Nucleus accumbens (tissue), 56 donors: ENCODE data around the gene SCGB3A2.
A peak's percentile ranks its signal among the peaks of the same experiment; 100 is the strongest.
"Not testable (repeated sequence)": the region's sequence is repeated elsewhere in the genome, so short reads cannot be mapped to it uniquely, and the experiment has no call there.

ENCODE experiments used
- DNase-seq, 56 donors: peaks; one replicate each; lab custom pipeline; 2025; lab: John Stamatoyannopoulos, UW

SCGB3A2 gene

DNA sequence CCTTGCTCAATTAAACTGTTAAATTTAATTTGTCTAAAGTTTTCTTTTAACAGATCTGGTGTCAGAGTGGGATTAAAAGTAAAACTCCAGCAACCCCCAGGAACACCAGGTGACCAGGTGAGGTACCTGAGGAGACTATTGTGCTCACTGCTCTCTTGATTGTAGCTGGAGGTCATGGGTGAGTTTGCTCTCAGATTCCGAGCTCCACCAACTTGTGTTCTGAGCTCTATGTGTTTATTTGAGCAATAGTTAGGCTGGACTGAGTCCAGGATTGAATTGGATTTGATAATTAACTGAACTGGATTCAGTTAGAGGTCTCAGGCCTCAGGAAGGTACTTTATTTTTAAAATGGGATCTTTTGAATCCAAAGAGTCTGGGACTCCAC is 17.9 kb upstream of the SCGB3A2 start:
- DNase-seq, result no peak

DNA sequence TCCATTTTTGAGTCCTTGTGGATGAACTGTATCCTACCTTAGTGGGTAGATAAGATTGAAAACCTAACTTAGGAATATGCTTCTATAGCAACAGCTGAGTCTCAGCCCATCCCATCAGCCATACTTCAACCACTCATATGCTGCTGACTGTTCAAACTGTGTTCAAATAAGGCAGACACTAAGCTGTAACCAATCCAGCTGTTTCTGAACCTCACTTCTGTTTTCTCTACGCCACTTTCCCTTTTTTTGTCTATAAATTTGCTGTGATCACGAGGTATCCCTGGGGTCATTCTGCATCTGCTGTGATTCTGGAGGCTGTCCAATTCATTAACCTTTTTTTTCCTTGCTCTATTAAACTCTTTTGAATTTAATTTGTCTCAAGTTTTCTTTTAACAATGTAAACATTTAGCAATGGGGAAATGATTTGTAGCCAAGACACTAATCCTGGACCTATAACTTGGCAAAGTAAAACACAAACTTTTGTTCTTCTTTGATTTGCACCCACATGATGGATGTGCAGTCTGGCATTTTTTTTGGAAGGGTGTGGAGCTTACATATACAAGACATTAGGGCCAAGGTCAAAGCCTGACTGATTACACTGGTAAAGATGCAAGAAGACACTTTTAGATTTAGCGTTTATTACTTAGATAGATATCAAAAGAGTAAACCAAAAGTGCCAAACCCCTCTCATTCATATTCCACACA is 14.9 kb upstream of the SCGB3A2 start:
- no peak for DNase-seq

DNA sequence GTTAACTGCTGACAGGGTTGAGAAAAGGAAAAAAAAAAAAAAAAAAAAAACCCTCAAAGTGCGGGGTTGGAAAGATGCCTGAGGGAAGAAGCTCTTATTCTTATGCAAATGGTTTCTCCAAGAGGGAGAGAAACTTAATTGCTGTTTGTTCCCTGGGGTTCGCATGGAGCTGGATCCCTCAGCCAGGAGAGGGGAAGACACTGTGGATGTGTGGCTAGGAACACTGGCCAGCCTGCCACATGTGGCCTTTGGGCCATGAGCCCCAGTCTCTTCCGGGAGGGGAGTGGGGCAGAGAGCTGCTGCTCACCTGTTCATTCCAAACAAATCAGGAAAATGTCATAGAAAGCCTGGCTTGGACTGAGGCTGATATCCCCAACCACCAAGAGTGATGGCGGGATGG is 9.4 kb upstream of the SCGB3A2 start:
- DNase-seq, result no peak

DNA sequence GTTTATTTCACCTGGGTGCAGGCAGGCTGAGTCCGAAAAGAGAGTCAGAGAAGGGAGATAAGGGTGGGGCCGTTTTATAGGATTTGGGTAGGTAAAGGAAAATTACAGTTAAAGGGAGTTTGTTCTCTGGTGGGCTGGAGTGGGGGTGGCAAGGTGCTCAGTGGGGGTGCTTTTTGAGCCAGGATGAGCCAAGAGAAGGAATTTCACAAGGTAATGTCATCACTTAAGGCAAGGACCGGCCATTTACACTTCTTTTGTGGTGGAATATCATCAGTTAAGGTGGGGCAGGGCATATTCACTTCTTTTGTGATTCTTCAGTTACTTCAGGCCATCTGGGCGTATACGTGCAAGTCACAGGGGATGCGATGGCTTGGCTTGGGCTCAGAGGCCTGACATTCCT is 8.6 kb upstream of the SCGB3A2 start:
- DNase-seq, result not testable (repeated sequence)

DNA sequence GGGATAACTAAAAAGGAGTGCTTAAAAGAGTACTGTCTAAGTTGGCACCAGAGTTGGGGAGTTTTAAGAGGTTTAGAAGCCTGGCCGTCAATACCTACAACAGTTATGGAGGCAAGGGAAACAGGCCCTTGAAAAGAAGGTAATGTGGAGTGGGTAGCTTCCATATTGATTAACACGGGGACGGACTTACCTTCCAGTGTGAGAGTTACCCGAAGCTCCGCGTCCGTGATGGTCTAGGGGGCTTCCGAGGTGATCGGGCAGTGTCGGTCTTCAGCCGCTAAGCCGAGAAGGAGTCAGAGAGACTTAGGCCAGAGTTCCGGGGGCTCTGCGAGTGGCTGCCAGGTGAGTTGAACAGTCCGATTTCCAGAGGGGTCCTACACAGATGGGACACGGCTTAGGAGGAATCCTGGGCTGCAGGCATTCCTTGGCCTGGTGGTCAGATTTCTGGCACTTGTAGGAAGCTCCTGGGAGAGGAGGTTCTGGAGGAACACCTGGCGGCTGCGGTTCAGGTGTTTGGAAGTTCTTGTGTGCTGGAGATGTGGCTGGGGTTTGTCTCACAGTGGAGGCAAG is 6.4 kb upstream of the SCGB3A2 start:
- DNase-seq, result not testable (repeated sequence)

DNA sequence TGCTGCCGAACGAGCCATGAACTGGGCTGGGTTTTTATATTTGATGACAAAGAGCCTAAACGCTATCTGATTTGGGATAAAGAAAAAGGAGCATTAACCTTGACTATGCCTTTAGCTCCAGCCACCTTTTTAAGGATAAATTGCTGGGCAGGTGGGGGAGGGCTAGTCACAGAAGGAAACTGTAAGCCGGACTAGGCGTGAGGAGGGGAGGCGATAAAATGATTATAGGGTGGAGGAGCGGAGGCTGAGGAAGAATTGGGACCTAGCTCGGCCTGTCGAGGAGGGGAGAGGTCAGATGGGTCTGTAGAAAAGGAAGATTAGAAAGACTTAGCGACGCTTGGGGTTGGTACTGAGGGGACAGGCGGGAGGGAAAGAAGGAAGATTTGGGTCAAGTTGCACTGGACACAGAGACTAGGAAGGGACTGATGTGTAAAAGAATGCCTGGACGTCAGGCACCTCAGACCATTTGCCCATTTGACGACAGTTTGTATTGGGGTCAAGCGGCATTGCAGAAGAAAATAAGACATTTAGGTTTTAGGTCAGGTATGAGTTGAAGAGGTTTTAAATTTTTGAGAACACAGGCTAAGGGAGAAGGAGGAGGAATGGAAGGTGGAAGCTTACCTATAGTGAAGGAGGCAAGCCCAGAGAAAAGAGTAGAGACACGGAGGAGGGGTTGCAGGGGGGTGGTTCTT is 5.6 kb upstream of the SCGB3A2 start:
- DNase-seq, result not testable (repeated sequence)

DNA sequence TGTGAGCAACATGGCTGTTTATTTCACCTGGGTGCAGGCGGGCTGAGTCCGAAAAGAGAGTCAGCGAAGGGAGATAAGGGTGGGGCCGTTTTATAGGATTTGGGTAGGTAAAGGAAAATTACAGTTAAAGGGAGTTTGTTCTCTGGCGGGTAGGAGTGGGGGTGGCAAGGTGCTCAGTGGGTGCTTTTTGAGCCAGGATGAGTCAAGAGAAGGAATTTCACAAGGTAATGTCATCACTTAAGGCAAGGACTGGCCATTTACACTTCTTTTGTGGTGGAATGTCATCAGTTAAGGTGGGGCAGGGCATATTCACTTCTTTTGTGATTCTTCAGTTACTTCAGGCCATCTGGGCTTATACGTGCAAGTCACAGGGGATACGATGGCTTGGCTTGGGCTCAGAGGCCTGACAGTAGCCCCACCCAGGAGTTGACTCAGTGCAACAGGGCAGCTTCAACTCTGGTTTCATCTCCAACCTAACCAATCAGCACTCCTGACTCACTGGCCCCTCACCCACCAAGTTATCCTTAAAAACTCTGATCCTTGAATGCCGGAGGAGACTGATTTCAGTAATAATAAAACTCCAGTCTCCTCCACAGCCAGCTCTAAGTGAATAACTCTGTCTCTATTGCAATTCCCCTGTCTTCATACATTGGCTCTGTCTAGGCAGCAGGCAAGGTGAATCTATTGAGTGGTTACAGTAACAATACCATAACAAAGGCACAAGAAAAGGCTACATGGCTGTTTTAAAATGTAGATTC is 4.2 kb upstream of the SCGB3A2 start:
- DNase-seq, result not testable (repeated sequence)

DNA sequence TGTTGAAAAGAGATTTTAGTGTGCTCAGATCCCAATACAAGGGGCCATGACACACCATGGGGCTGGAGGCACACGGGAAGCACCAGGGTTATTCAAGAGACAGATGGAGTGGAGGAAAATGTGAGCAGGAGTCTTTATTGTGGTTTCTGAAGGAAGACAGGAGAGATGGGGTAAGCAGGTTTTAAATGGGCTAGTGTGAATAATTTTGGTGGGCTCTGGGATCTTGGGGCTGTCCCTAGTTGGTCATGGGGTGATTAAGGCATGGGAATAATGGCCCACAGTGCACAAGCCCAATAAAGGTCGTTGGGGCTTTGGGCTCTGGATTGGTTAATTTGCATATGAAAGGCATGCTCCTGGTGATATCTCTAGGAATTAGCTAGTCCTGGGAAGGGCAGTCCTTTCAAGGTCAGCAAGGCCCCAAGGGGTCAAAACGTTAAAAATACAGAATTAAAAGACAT is 3.6 kb upstream of the SCGB3A2 start:
- DNase-seq, result no peak

DNA sequence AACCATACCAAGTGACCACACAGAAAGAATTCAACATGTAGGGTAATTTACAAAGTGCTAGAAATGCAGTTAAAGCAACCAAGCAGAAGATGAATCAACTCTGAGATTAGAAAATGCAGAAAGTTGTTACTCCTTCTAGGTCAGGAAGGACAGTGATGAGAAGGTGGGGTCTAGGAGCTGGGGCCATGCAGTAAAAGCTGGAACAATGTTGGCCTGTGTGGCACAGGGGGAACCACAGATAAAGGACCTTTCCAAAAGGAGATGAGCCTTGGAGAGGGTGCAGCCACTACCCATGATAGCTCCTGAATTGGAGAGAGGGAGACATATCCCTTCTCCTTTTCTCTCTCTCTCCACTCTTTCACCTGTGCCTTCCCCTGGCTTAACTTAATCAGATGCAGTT is 2.4 kb upstream of the SCGB3A2 start:
- no peak for DNase-seq

DNA sequence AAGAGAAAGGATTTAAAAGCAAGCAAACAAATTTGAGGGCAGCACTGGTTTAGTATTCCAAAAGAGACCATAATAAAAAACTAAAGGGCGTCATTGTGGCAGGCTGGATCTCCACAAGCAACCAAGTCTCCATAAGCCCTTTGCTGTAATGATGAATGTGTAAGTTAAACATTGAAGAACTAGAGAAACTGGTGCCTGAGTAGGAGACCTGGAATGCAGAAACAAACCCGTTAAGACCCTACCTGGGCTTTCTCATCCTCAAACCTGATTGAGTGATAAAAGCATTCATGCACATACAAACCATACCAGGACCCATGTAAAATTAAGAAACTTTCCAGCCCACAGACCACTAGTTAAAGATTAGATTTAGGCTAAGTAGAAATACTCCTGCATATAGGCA is 1.9 kb upstream of the SCGB3A2 start:
- DNase-seq, result no peak

DNA sequence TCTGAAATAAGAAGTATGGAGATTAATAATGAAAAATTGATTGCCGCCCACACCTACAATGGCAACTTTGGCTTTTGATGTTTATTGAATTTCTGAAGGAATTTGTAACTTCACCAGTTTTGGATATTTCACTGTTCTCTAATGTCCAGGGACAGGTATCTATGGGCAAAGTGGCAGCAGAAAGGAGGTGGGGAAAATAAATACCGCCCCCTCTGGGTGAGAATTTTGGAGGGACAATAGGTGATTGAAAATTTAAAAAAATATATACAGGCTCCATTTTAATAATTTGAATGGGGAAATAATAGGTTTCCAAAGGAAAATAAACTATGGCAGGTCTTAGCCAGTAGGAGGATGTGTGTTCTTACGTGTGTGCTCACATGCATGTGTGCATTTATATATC is 1.3 kb downstream of the SCGB3A2 start:
- no peak for DNase-seq

DNA sequence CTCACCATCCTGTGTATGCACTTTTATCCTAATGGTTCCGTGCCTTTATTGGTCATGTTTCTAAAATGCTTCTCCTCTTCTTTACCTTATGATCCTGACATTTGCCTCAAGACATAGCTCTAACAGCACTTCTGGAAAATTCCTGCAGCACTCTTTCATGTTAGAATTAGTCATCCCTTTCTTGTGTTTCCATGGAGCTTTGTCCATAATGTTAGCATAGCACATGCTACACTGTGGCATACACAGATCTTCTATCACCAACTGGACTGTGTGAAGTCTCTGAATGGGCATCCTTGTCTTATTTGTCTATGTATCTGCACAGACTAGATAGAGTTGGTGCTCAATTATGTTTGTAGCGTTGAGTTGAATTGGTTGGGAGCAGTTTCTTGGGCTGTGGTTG is 2.0 kb downstream of the SCGB3A2 start:
- no peak for DNase-seq

DNA sequence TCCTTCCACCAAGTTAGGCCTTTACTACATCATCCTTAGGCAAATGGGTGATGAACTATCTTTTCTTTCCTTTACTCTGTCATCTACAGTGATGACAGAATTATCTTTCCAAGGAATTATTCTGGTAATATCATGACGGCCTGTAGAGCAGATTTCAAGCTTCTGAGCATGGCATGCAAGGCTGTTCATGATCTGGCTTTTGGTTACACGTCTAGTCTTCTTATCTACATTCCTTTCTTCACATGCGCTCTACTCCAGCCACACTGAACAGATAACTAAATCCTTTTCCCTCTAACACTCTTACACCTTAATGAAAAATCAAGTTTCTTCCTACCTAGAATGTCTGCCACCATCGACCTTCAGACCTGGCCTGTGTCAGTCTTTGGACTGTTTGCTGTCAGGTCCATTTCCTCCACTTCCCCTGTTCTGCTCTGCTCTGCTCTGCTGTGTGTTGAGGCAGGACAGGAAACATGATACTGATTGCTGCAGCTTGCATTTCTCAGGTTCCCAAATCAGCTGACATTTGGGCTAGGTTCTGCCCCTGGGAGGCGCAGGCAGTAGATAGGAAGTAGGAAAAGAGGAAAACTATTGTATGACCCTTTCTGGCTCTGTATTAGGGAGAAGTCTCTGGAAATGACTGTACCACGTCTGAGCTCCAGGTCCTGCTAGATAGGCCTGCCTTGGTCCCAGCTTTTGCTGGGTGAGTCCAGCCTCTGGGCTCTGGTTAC is 4.2 kb downstream of the SCGB3A2 start:
- DNase-seq, result peak in 2 of 56 donors; percentile 0 to 1

DNA sequence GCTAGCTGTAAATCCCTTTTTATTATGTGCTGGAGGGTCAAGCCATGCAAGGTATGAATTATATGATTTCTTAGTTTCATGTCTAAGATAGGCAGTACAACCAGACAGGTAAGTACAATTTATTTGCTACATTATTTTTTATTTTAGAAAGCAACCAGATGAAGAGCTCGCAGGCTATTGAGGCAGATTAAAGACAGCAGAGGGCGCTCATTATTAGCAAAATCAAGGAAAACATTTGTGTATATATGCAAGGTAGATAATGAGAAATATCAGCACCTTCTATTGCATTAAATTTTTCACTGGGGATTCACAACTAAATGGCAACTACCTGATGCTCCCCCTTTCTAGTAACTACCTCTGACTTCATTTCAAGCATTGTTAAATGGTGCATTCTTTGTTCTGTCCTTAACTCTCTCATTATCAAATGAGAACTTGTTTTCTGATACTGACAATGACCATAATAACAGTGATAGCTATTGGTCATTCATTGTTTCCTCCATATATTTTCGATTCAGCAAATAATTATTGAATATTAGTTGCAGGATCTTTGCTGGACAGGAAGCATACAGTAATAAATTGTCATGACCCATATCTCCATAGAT is 8.6 kb downstream of the SCGB3A2 start:
- DNase-seq, result no peak

DNA sequence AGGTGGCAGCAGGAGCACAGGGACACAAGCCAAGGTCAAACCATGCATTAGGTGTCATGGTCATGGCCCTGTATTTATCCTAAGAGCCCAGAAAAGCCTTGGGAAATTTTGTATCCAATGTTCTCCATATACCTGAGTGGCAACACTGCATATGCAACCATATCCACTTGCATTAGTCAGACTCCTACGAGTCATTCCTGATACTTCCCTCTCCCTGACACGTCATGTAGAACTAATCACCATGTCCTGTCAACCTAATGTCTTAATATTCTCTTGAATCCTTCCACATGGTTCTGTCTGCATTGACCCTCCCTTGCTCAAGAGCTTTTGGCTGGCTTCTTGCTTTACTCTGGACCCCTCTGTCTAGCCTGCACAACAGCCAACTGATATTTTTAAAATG is 9.4 kb downstream of the SCGB3A2 start:
- DNase-seq, result no peak

DNA sequence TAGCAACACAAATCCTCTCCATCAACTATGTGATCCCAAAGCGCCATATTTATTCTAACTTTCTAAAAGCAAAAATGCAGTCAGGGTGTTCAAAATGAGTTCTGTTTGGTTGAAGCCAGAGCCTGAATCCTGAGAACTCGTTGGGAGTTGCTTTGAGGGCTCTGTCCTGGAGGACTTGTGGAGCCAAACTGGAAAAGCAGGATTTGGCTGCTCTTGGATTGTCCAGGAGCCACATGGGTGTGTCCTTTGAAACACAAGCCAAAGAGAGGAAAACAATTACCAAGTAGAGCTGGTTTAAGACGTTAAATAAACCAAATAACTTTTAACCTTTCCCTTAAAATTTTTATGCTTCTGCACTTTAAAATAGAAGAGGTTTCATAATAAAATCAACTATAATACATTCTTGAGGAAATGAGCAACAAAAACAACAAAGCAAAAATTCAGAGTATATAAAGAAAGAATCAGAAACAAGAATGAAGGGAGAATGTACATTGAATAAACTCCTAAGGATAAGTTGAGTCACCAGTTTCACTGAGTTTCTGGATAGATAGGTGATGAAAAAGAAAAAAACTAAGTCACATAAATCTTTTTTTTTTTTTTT is 14.3 kb downstream of the SCGB3A2 start:
- DNase-seq, result no peak

DNA sequence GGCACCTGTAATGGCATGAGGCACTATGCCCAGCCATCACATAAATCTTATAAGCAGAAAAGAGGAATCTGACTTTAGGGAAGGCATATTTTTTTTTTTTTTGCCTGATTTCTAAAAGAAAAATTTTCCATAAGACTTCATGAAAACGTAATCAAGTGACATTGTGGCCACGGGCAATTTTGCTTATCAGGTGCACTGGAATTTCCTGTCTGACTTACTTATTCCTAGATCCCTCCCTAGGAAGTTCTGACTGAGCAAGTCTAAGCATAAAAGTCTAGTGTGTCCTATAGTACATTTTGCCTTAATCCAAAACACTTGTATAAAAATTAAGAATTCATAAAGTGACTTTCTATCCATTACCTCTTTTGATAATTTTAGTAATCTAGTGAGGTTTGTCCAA is 15.3 kb downstream of the SCGB3A2 start:
- DNase-seq, result no peak

DNA sequence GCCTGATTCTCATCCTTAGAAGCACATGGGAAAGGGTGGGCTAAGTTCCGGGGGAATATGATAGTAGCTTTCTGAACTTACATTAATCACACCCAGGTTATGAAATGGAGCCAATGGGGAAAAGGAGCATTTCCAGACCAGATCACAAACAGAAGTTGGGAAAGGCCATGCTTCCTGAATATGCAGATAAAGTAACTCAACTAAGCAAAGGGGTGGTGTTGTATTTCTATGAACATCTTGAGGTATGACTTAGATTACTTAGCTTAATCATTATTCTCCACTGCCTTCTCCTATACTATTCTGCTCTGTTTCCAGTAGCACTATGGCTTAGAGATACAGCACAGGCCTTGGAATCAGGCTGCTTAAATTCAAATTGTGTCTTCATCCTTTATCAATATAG is 17.4 kb downstream of the SCGB3A2 start:
- no peak for DNase-seq

DNA sequence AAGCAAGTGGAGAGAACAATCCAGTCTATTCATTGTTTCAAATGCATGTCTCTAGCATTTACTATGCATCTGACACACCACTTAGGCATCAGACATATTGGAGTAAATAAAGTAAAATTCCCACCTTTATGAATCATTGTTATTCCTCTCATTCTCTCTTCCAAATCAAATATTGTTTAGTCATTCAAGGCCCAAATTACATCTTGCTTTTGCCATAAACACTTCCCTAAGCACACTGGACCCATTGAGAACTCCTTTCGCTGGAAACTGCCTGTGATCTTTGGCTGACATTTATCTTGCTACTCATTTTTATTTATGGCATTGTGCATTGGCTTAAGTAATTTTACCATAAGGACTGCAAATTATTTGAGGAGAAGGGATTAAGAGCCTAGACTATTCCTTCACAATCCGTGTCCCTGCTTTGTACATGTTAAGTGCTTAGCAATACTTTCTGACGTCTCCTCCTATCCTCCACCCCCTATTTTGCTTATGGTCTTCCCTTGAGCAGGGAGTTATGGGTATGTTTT is 20.4 kb downstream of the SCGB3A2 start:
- no peak for DNase-seq
